ENCODE measurements around the gene ARHGEF11. TPM values are rescaled to one million over a fixed set of nuclear protein-coding genes. Genes with fewer than 3 reads are reported as not detected.
"Not testable (repeated sequence)": the region's sequence is repeated elsewhere in the genome, so short reads cannot be mapped to it uniquely, and the experiment has no call there.

Gene ARHGEF11
- total and polyA plus RNA-seq, 7 donors = 7.0 to 22.8 (median 19.9) TPM

DNA sequence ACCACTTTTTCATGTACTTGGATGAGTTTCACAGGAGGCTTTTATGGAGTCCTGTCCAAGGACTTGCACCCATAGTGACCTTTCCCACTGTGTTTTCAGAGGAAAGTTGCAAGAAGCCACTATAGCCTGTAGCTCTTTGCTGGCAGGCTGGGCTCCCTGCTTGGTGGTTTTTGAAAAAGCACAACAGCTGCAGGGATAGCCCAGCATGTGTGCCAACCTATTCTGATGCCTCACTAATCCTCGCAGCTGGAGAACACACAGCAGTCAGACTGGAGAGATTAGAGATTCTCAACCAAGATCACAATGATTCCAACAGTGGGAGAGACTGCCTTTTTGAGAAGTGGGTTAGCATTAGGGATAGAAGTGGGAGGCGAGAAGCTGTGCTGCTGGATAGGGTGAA, 24.1 kb upstream of the ARHGEF11 start:
- peaks cover 6% of the 10 kb centered on the region for H3K4me1 ChIP-seq
- 45 to 53% (median 48%) methylated on average over 2 of the region's 2 CpGs for WGBS, 3 donors
- TF ChIP-seq, protein P1, sequence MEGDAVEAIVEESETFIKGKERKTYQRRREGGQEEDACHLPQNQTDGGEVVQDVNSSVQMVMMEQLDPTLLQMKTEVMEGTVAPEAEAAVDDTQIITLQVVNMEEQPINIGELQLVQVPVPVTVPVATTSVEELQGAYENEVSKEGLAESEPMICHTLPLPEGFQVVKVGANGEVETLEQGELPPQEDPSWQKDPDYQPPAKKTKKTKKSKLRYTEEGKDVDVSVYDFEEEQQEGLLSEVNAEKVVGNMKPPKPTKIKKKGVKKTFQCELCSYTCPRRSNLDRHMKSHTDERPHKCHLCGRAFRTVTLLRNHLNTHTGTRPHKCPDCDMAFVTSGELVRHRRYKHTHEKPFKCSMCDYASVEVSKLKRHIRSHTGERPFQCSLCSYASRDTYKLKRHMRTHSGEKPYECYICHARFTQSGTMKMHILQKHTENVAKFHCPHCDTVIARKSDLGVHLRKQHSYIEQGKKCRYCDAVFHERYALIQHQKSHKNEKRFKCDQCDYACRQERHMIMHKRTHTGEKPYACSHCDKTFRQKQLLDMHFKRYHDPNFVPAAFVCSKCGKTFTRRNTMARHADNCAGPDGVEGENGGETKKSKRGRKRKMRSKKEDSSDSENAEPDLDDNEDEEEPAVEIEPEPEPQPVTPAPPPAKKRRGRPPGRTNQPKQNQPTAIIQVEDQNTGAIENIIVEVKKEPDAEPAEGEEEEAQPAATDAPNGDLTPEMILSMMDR (IDR thresholded peaks at IDR 0.05) = no peak
- no peak for DNase-seq
- peak in 1 of 4 donors; percentile 13 for ATAC-seq
- no peaks in the 10 kb centered on the region for H3K36me3 ChIP-seq (ENCODE audit: insufficient read depth in 1 of 2, low read depth in 1 of 2)
- intact Hi-C loops (cut with DNase I) = loop anchor here in 1 of 2 donors (10.0 kb wide), 1 partner anchor 85 kb away; no protein-coding TSS in a partner anchor
- H3K9me3 ChIP-seq = no peaks in the 10 kb centered on the region
- peaks cover 0 to 4% (median 3%) of the 10 kb centered on the region in 3 donors for H3K27me3 ChIP-seq (ENCODE audit: insufficient read depth in 3 of 3, low read length in 2 of 3)
- no peak overlapping the region for H3K4me3 ChIP-seq
- no peak overlapping the region for H3K27ac ChIP-seq

DNA sequence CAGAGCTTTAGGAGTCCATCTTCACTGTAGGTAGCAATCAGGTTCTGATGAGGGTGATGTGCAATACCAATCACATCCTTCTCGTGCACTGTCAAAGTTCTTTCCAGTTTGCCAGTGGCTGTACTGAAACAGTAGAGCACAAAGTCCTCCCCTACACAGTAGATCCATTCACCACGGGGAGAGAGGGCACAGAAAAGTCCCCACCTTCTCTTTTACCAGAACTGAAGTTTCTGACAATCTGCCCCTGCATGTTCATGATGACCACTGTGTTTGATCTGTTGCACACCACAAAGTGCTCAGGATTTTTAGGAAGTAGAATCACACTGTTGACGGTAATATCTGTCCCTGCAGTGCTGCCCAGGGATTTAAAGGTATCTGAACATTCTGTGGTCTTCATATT, 13.7 kb upstream of the ARHGEF11 start:
- DNase-seq; ATAC-seq; intact Hi-C loops (cut with DNase I); H3K4me3 ChIP-seq; H3K27me3 ChIP-seq (ENCODE audit: insufficient read depth in 3 of 3, low read length in 2 of 3); H3K27ac ChIP-seq; H3K4me1 ChIP-seq; H3K36me3 ChIP-seq (ENCODE audit: insufficient read depth in 1 of 2, low read depth in 1 of 2); H3K9me3 ChIP-seq: not testable (repeated sequence)
- 58 to 68% (median 63%) methylated on average over 3 of the region's 3 CpGs for WGBS, 3 donors

- H3K4me3 ChIP-seq = no peak overlapping the region
- TF ChIP-seq, protein P1 (IDR thresholded peaks at IDR 0.05) = no peak
- intact Hi-C loops (cut with DNase I) = no loop called here
- peaks cover 13% of the 10 kb centered on the region for H3K9me3 ChIP-seq
- no peaks in the 10 kb centered on the region for H3K27me3 ChIP-seq (ENCODE audit: insufficient read depth in 3 of 3, low read length in 2 of 3)
- no peaks in the 10 kb centered on the region for H3K4me1 ChIP-seq
- no peak overlapping the region for H3K27ac ChIP-seq
- WGBS, 3 donors = 80 to 86% (median 83%) methylated on average over 1 of the region's 1 CpG
- DNase-seq = no peak
- no peaks in the 10 kb centered on the region for H3K36me3 ChIP-seq (ENCODE audit: insufficient read depth in 1 of 2, low read depth in 1 of 2)
- no peak for ATAC-seq
Measured at GRCh38 chr1:157056269-157056668, 10.7 kb upstream of the ARHGEF11 start.

GRCh38 chr1:157055729-157056128, 10.2 kb upstream of the ARHGEF11 start:
- H3K4me3 ChIP-seq; H3K27ac ChIP-seq; intact Hi-C loops (cut with DNase I); H3K36me3 ChIP-seq (ENCODE audit: insufficient read depth in 1 of 2, low read depth in 1 of 2); H3K4me1 ChIP-seq; DNase-seq; ATAC-seq; H3K27me3 ChIP-seq (ENCODE audit: insufficient read depth in 3 of 3, low read length in 2 of 3): not testable (repeated sequence)
- H3K9me3 ChIP-seq = peaks cover 13% of the 10 kb centered on the region
- 91% methylated on average over 5 of the region's 5 CpGs for WGBS, 3 donors

DNA sequence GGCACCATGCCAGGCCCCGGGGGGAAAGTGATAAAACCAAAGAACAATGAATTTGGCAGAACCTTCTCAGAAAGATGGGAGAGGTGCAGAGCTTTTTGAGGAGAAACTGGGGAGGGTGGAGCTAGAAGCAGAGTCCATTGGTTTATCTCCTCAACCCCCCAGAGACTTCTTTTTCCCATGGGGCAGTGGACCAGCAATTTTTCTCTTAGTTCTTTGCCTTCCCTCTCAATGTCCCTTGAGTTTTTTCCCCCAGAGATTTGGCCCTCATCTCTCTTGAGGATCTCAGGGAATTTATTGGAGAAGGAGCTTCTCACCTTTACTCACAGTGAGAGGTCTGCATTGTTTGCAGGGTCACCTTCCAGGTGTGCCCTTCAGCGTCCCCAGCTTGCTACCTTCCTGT, 5.3 kb upstream of the ARHGEF11 start:
- no peaks in the 10 kb centered on the region for H3K4me1 ChIP-seq
- H3K9me3 ChIP-seq = peaks cover 13% of the 10 kb centered on the region
- no peaks in the 10 kb centered on the region for H3K27me3 ChIP-seq (ENCODE audit: insufficient read depth in 3 of 3, low read length in 2 of 3)
- no peak overlapping the region for H3K27ac ChIP-seq
- TF ChIP-seq, protein P1 (IDR thresholded peaks at IDR 0.05) = no peak
- ATAC-seq (no peak), DNase-seq (no peak)
- no peaks in the 10 kb centered on the region for H3K36me3 ChIP-seq (ENCODE audit: insufficient read depth in 1 of 2, low read depth in 1 of 2)
- 48 to 54% (median 49%) methylated on average over 2 of the region's 2 CpGs for WGBS, 3 donors
- H3K4me3 ChIP-seq = no peak overlapping the region
- intact Hi-C loops (cut with DNase I) = no loop called here

DNA sequence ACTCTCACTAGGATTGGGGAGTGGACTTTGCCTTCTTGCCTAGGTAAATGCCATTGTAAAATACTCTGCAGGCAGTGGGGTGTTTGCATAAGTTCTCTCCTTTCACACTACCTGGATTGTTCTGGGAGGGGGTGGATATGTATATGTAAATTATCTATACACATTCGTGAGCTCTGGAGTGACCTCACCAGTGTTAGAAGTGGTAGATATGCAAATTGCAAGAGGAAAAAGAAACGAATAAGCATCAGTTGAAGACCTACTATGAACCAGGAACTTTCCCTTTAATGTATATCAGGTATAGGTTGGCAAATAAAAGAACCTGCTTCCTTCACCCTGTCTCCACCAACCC, 1.5 kb upstream of the ARHGEF11 start:
- Histone ChIP-seq H3K9me3 (peaks cover 7% of the 10 kb centered on the region), H3K36me3 (ENCODE audit: insufficient read depth in 1 of 2, low read depth in 1 of 2) (no peaks in the 10 kb centered on the region), H3K4me1 (peaks cover 27% of the 10 kb centered on the region), H3K27ac (no peak overlapping the region), H3K4me3 (no peak overlapping the region), H3K27me3 (ENCODE audit: insufficient read depth in 3 of 3, low read length in 2 of 3) (no peaks in the 10 kb centered on the region)
- WGBS, 3 donors = 62 to 73% (median 67%) methylated on average over 2 of the region's 2 CpGs
- ATAC-seq = no peak
- no peak for DNase-seq
- intact Hi-C loops (cut with DNase I) = no loop called here
- TF ChIP-seq, protein P1 (IDR thresholded peaks at IDR 0.05) = no peak

Data from psoas muscle (tissue), 8 donors.